NCI-H2196 (cell line): ENCODE results near the gene NOS1.

Experiments
- DNase-seq: peaks from one replicate; lab custom pipeline; 2025; ENCODE audit not compliant: unreplicated experiment; lab: John Stamatoyannopoulos, UW

The NOS1 gene

GRCh38 chr12:117365049-117365616, 3.7 kb upstream of the NOS1 start:
- no peak for DNase-seq

DNA sequence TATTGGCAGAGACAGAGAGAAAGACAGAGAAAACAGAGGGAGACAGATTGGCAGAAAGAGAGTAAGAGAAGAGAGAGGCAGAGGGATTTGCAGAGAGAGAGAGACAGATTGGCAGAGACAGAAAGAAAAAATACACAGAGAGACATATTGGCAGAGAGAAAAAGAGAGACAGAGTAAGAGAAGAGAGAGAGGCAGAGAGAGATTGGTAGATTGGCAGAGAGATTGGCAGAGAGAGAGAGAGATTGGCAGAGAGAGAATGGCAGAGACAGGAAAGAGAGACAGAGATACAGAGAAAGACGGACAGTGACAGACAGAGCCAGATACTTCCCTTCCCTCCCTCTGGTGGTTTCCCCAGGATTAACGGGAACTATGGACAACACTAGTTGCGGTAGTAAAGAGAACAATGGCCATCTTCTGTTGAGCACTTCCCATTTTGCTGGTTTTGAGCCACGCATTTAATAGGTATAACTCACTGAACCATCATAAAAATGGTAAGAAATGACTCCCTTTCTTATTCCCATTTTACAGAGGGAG, 2.6 kb upstream of the NOS1 start:
- no peak for DNase-seq

- DNase-seq, result no peak
Measured at GRCh38 chr12:117363056-117363662, 1.7 kb upstream of the NOS1 start.

- DNase-seq, result no peak
Measured at GRCh38 chr12:117362391-117362790, 965 bp upstream of the NOS1 start.

- DNase-seq, result no peak
Measured at GRCh38 chr12:117361905-117362304, 479 bp upstream of the NOS1 start.

DNA sequence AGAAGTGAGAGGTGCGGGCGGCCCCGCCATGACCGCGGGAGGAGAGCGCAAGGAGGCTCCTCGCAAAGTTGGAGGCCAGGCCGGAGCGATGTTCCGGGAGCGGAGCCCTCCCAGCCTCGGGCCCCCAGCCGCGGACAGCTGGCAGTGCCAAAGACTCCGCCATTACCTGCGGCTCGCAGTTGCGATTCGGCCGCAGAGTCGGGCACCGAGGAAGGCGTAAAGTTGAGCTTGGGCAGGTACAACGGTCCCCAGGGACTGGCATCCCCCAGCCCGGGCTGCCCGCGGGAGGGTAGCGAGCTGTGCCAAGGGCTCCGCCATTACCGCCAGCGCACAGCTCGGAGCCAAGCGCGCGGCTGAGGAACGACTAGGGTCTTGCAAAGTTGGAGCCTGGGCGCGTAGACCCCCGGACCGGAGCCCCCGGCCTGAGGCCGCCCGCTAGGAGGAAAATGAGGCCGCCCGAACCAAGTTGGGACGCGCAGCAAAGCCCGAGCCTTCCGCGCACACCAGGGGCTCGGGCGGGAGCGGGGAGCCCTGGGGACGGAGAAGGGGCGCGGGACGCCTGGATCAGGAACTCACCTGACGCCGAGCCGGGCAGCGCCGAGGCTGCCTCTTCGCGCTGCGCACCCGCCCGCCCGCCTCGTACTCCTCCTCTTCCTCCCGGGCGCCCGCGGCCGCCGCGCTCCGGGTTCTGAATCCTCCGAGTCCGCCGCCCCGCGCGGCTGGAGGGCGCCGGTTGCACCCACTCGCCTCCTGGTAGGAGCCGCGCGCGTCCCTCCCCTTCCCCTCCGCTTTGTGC, 677 bp downstream of the NOS1 start:
- no peak for DNase-seq

DNA sequence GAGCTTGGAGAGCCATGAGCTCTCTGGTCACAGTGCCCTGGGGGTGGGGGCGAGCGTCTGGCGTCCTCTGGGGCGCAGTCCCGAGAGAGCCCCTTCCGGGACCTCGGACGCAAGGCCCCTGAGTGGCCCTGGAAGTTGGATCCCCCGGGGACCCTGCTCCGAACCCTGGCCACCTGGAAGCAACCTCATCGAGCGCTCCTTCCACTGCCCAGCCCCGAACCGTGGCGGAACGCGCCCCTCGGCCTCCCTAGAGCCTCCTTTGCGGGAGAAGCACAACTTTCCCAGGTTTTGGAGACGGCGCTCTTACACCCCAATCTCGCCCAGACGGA, 1.2 kb downstream of the NOS1 start:
- DNase-seq, result no peak

DNA sequence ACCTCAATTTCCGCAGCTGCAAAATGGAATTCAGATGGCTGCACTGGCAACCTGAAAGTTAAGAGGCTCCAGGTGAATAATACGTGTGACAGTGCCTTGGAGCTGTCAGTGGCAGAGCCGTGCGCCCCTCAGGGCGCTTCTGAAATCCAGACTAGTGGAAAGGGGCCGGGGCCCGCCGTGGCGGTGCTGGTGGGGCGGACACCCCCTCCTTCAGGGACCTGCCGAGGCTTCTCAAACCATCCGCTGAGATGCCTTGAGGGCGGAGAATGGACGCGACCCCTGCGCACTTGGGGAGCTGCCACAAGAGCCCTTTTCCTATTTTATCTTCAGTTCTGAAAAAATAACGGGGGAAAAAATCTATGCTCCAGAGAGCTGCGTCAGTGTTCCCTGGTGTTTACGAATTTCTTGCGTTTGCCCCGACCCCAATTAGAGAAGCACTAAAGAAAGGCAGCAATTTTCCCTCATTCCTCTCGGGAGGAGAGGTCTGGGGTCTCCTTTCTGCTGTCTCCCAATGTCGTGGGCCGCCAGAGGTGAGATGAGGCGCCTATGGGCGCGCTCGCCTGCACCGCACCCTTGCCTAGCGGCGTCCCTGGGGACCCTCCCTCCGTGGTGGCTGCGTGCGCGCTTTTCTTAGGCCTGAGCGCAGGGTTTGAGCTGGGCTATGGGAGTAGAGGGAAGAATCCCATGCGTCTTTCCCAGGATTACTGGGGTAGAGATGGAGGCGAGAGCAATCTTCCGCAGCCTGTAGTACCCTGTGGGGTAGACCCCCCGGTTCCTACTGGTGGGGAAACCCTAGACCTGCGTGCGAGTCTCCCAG, 2.2 kb downstream of the NOS1 start:
- no peak for DNase-seq

GRCh38 chr12:117356048-117356447, 5.4 kb downstream of the NOS1 start:
- no peak for DNase-seq

- DNase-seq, result no peak
Measured at GRCh38 chr12:117352883-117353282, 8.5 kb downstream of the NOS1 start.

DNA sequence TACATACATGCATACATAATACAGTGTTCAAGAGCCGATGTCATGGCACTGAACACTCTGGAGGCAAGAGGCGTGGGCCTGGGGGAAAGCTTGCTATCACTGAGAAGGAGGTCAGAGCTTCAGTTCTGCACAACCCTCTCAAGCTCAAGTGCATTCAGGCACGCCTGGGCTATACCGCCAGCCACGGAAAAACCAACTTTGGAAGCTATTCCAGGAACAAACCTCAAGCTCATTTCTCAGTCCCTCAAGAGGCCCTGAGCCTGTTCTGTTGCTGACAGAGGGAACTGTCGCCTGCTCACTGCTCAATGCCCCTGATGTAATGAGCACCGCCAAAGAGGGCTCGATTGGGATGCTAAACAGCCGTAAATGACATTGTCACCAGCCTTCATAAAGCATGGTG, 9.2 kb downstream of the NOS1 start:
- DNase-seq, result no peak

GRCh38 chr12:117350140-117350539, 11.3 kb downstream of the NOS1 start:
- DNase-seq, result no peak

DNA sequence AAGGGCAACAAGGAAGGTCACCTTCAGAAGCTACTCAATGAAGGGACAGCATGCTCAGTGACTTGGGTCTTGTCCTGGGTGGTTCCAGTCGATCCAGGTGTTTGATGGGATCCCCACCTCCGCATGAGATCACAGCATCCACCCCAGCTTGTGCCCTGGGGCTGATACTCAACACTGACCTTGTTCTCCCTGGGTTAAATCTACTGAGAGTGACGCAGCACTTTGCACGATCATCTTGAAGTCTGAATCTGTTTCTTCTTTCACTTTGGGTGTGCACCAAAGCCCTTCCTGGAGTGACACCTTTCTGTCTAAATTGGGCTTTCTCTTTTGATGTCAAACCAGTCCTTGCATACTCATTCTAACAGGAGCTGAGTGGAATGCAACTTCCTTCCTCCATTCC, 13.8 kb downstream of the NOS1 start:
- DNase-seq, result no peak

GRCh38 chr12:117344716-117345115, 16.7 kb downstream of the NOS1 start:
- DNase-seq, result no peak

GRCh38 chr12:117343849-117344248, 17.6 kb downstream of the NOS1 start:
- DNase-seq, result no peak

DNA sequence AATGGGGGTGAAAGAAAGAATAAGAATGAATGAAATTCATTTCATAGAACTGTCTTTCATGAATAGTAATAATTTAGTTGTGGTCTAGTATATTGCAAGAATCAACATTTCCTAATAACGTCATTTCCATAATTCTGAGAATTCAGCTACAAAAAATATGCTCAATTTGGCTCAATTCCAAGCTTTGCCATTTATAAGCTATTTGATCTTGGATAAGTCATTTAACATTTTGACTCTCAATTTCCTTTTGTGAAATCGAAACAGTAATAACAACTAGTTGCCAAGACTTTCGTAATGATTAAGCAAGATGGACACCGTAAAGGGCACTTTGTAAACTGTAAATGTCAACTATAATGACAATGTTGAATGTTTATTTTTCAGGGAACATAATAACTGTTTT, 18.1 kb downstream of the NOS1 start:
- DNase-seq, result no peak

GRCh38 chr12:117342682-117343081, 18.7 kb downstream of the NOS1 start:
- DNase-seq, result no peak

DNA sequence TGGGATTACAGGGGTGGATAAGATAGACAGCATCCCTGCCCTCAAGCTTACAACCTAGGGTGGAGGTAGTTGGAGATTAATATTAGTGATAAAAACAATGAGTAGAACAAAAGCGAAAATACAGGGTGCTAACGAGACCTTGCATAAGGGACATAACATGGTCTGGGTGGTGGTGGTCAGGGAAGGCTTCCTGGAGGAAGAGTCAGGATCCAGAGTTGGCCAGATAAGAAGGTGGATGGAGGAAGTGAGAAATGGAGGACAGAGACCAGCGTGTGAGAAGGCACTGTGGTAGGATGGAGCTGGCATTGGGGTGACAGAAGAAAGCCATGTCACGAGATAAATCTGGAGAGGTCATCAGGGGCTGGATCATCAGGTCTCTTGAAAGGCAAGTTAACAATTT, 19.2 kb downstream of the NOS1 start:
- no peak for DNase-seq

DNA sequence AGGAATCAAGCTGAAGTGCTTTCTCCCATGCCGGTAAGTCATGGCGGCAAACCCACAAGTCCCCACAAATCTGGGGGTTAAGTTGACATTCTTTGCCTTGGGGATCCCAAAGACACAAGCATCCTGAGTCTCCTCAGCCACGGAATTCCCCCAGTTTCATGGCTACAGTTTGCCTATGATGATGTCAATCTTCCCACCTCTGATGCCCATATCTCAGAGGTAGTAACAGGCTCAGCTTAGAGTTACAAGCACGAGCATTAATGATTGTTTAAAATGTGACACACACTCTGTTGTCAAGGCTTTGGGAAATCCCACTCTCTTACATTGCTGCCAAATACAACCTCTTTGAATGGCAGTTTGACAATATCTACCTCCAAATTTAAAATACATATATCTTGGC, 22.3 kb downstream of the NOS1 start:
- DNase-seq, result no peak

DNA sequence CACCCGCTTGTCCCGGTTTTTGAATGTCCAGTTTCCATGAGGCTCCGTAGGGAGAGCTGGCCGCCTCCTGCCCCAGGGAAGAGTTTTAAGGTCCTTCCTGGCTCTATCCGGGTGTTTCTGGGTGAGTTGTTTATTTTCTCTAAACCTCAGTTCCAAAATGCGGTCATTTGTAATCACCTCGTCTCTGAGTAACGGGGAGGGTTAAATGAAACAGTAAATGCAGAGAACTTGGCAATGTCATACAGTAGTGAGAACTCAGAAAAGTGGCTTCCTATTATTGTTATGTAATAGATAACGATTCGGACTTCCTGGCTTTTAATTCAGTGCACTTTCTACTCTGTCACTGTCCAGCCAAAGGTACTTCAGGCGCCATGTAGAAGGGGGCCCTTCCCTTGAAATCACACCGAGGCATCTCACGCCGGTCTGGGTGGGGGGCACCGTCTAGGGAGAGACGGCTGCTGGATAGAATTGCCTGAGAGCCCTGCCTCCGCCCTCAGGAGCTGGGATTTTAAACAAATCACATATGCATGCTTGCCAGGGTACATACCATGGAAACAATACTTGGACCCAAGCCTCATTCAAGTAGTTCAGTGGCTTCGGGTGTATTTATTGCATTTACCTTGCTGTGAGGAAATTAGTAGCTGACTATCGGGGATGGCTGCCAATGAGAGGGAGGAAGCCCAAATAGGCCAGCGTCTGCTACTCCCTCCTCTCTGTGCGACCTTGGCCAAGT, 26.4 kb downstream of the NOS1 start:
- DNase-seq, result no peak

DNA sequence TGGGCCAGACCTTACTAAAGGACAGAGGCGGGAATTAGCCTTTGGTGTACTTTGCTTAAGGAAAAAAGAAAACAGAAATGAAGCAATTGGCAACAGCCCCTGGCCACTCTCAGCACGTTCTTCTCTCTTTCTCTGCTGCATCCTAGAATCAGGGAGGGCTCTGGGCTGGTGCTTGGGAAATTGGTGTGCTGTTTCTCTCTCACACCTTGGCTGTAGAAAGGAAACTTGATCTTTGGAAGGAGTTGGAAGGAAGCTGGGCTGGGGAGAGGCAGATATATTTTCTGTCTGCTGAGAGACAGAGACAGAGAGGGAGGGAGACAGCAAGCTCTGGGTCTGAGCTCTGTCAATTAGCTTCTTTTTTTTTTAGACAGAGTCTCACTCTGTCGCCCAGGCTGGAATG, 27.4 kb downstream of the NOS1 start:
- no peak for DNase-seq
